IMR-90 (cell line): ENCODE measurements around the gene SDR39U1. TPM values are rescaled to one million over a fixed set of nuclear protein-coding genes. Genes with fewer than 3 reads are reported as not detected.

ENCODE experiments used
- ATAC-seq: fragments of 200-7000 bp; cut with Tn5 transposase; 2 replicates; pipeline ENCODE4 v1.9.1; 2020; ENCODE audit warnings: low read depth, mild to moderate bottlenecking, moderate library complexity
- BruUV-seq: library from RNA; stranded (reverse); fragments of 400-500 nt; replicated peaks from 2 replicates; lab custom pipeline; 2021; lab: Mats Ljungman, UMichigan
- CTCF ChIA-PET: fragments of 300-600 bp; formaldehyde crosslinking; extraction: SDS; loops from one replicate; lab custom pipeline; 2021; ENCODE audit warnings: antibody characterized with exemption; lab: Yijun Ruan, JAX
- POLR2A ChIA-PET: fragments of 300-600 bp; sonication (Branson Sonifier 250); formaldehyde crosslinking; loops from one replicate; lab custom pipeline; 2022; ENCODE audit warnings: antibody characterized with exemption; ENCODE audit not compliant: unreplicated experiment; lab: Charles Lee
- DNase-seq: peaks from one replicate; pipeline ENCODE4 v3.0.0; 2013
- H2AFZ ChIP-seq: replicated peaks from 2 replicates; pipeline ENCODE3; 2013; ENCODE audit warnings: low read length, mild to moderate bottlenecking; ENCODE audit not compliant: poor library complexity
- H2AK5ac ChIP-seq: 2 replicates; pipeline ENCODE4 v1.6.1; 2013; ENCODE audit warnings: low read depth, low read length, inconsistent platforms
- H2AK9ac ChIP-seq: replicated peaks from 2 replicates; pipeline ENCODE3; 2013; ENCODE audit warnings: mild to moderate bottlenecking, low read depth, low read length, moderate library complexity; ENCODE audit not compliant: poor library complexity
- H2BK120ac ChIP-seq: 2 replicates; pipeline ENCODE4 v1.6.1; 2013; ENCODE audit warnings: low read depth, low read length, inconsistent platforms
- H2BK15ac ChIP-seq: 3 replicates; pipeline ENCODE4 v1.6.1; 2013; ENCODE audit warnings: low read depth, low read length, inconsistent platforms
- H2BK20ac ChIP-seq: 2 replicates; pipeline ENCODE4 v1.6.1; 2013; ENCODE audit warnings: low read depth, mild to moderate bottlenecking, inconsistent platforms, low read length, moderate library complexity
- H2BK5ac ChIP-seq: 2 replicates; pipeline ENCODE4 v1.6.1; 2013; ENCODE audit warnings: mild to moderate bottlenecking, low read depth, low read length, inconsistent platforms; ENCODE audit not compliant: poor library complexity, severe bottlenecking
- H3K14ac ChIP-seq: replicated peaks from 2 replicates; pipeline ENCODE4 v1.6.1; 2013; ENCODE audit warnings: low read depth, low read length, inconsistent platforms
- H3K18ac ChIP-seq: 2 replicates; pipeline ENCODE4 v1.6.1; 2013; ENCODE audit warnings: low read depth, low read length, control low read depth
- H3K23ac ChIP-seq: 2 replicates; pipeline ENCODE4 v1.6.1; 2013; ENCODE audit warnings: low read depth, low read length, inconsistent platforms
- H3K27ac ChIP-seq: 2 replicates; pipeline ENCODE4 v1.5.1; 2013; ENCODE audit warnings: mild to moderate bottlenecking, control low read depth, low read length; ENCODE audit not compliant: insufficient read depth
- H3K27me3 ChIP-seq: 2 replicates; pipeline ENCODE4 v1.6.1; 2013; ENCODE audit warnings: low read length; ENCODE audit not compliant: control insufficient read depth, insufficient read depth
- H3K36me3 ChIP-seq: 2 replicates; pipeline ENCODE4 v1.6.1; 2013; ENCODE audit warnings: low read length, mixed read lengths; ENCODE audit not compliant: control insufficient read depth, insufficient read depth
- H3K4ac ChIP-seq: 2 replicates; pipeline ENCODE4 v1.6.1; 2013; ENCODE audit warnings: low read depth, low read length, inconsistent platforms
- H3K4me1 ChIP-seq: 2 replicates; pipeline ENCODE4 v1.6.1; 2013; ENCODE audit warnings: low read length, mixed read lengths; ENCODE audit not compliant: control insufficient read depth, insufficient read depth
- H3K4me2 ChIP-seq: 2 replicates; pipeline ENCODE4 v1.6.1; 2013; ENCODE audit warnings: low read depth, mild to moderate bottlenecking, control low read depth, low read length, moderate library complexity
- H3K4me3 ChIP-seq: 2 replicates; pipeline ENCODE4 v1.5.1; 2013; ENCODE audit warnings: low read depth, mild to moderate bottlenecking, control low read depth, low read length, moderate library complexity; ENCODE audit not compliant: insufficient read depth
- H3K56ac ChIP-seq: 2 replicates; pipeline ENCODE4 v1.6.1; 2013; ENCODE audit warnings: low read length, inconsistent platforms; ENCODE audit not compliant: insufficient read depth; ENCODE audit errors: extremely low read depth
- H3K79me1 ChIP-seq, 2 experiments: 2 replicates each; pipeline ENCODE4 v1.6.1; 2013; ENCODE audit warnings: low read length in 2 of 2, inconsistent platforms in 1 of 2, low read depth in 1 of 2
- H3K9ac ChIP-seq: 2 replicates; pipeline ENCODE4 v1.6.1; 2013; ENCODE audit warnings: low read depth, low read length, control low read depth
- H3K9me1 ChIP-seq: 2 replicates; pipeline ENCODE4 v1.6.1; 2013; ENCODE audit warnings: low read length, inconsistent platforms; ENCODE audit not compliant: insufficient read depth
- H3K9me3 ChIP-seq: 2 replicates; pipeline ENCODE4 v1.6.1; 2013; ENCODE audit warnings: low read length; ENCODE audit not compliant: control insufficient read depth, insufficient read depth
- H4K20me1 ChIP-seq: 2 replicates; pipeline ENCODE4 v1.6.1; 2013; ENCODE audit warnings: low read length, inconsistent platforms; ENCODE audit not compliant: insufficient read depth
- H4K5ac ChIP-seq: 2 replicates; pipeline ENCODE4 v1.6.1; 2013; ENCODE audit warnings: mild to moderate bottlenecking, low read depth, low read length, control low read depth
- H4K8ac ChIP-seq, 2 experiments: 2 replicates each; pipeline ENCODE4 v1.6.1; 2013; ENCODE audit warnings: low read depth in 2 of 2, low read length in 2 of 2, control low read depth in 1 of 2, inconsistent platforms in 1 of 2
- H4K91ac ChIP-seq: 2 replicates; pipeline ENCODE4 v1.6.1; 2013; ENCODE audit warnings: low read depth, low read length, inconsistent platforms; ENCODE audit not compliant: insufficient read depth
- BHLHE40 ChIP-seq: fragments of 150-350 bp; IDR thresholded peaks from 2 replicates; pipeline ENCODE4 v1.6.1; 2016; ENCODE audit warnings: mild to moderate bottlenecking, low read depth, low read length
- CEBPB ChIP-seq: IDR thresholded peaks from 2 replicates; pipeline ENCODE4 v1.6.1; 2012; ENCODE audit warnings: low read depth, low read length, improper control_type of control experiment
- CHD1 ChIP-seq: IDR thresholded peaks from 2 replicates; pipeline ENCODE4 v1.6.1; 2012; ENCODE audit warnings: low read depth, low read length, improper control_type of control experiment
- ELK1 ChIP-seq: fragments of 150-350 bp; IDR thresholded peaks from 2 replicates; pipeline ENCODE4 v1.6.1; 2016; ENCODE audit warnings: low read depth, mild to moderate bottlenecking, low read length, moderate library complexity, borderline replicate concordance
- FOS ChIP-seq: fragments of 150-350 bp; IDR thresholded peaks from 2 replicates; pipeline ENCODE4 v1.6.1; 2016; ENCODE audit warnings: low read depth, low read length
- MAFK ChIP-seq: IDR thresholded peaks from 2 replicates; pipeline ENCODE4 v1.6.1; 2012; ENCODE audit warnings: low read depth, low read length, improper control_type of control experiment
- MAZ ChIP-seq: IDR thresholded peaks from 2 replicates; pipeline ENCODE4 v1.6.1; 2012; ENCODE audit warnings: low read depth, mild to moderate bottlenecking, low read length, improper control_type of control experiment, moderate library complexity, borderline replicate concordance
- MXI1 ChIP-seq: IDR thresholded peaks from 2 replicates; pipeline ENCODE4 v1.6.1; 2012; ENCODE audit warnings: low read depth, mild to moderate bottlenecking, low read length, moderate library complexity, borderline replicate concordance
- NFE2L2 ChIP-seq: fragments of 150-350 bp; IDR thresholded peaks from 2 replicates; pipeline ENCODE4 v1.6.1; 2016; ENCODE audit warnings: low read depth, mild to moderate bottlenecking, low read length
- POLR2A ChIP-seq: IDR thresholded peaks from 2 replicates; pipeline ENCODE4 v1.6.1; 2012; ENCODE audit warnings: mild to moderate bottlenecking, low read depth, low read length
- RAD21 ChIP-seq: IDR thresholded peaks from 2 replicates; pipeline ENCODE4 v1.6.1; 2012; ENCODE audit warnings: low read length, improper control_type of control experiment
- RCOR1 ChIP-seq: IDR thresholded peaks from 2 replicates; pipeline ENCODE4 v1.6.1; 2012; ENCODE audit warnings: mild to moderate bottlenecking, low read length, improper control_type of control experiment; ENCODE audit not compliant: insufficient replicate concordance
- RFX5 ChIP-seq: IDR thresholded peaks from 2 replicates; pipeline ENCODE4 v1.8.0; 2012; ENCODE audit warnings: low read depth, mild to moderate bottlenecking, low read length, moderate library complexity
- SMC3 ChIP-seq: fragments of 150-350 bp; IDR thresholded peaks from 2 replicates; pipeline ENCODE4 v1.6.1; 2016; ENCODE audit warnings: low read depth, mild to moderate bottlenecking, antibody characterized with exemption, low read length, moderate library complexity
- WGBS, 2 experiments: methylation state at CpG; one replicate each; pipeline versions ENCODE4 v1.1.5 to v1.1.7; 2013; ENCODE audit warnings: missing lambda C conversion rate in 2 of 2; ENCODE audit not compliant: insufficient read length in 1 of 2; ENCODE audit errors: extremely low coverage in 2 of 2; 5-methylcytosine and 5-hydroxymethylcytosine counted together
- dilution Hi-C: fragments of 300-500 bp; cut with HindIII; formaldehyde crosslinking; loops from one replicate; pipeline ENCODE4 v1.14.3; 2018; ENCODE audit warnings: low sequenced_read_pairs; ENCODE audit not compliant: unreplicated experiment
- in situ Hi-C: fragments of 300-500 bp; cut with MboI; formaldehyde crosslinking; loops from 3 replicates; pipeline ENCODE4 v1.14.3; 2019; ENCODE audit warnings: low sequenced_read_pairs, inconsistent platforms, mixed read lengths
- intact Hi-C: fragments of 100-400 bp; cut with micrococcal nuclease; formaldehyde crosslinking; loops from 2 replicates; pipeline ENCODE4 v1.10.0; 2022
- polyA plus RNA-seq, 3 experiments: library from polyadenylated mRNA; depleted of rRNA; stranded (reverse); fragments of >200 nt; gene quantifications; 2 replicates each; pipeline ENCODE4 v1.2.3, GENCODE V29; 2012; ENCODE audit warnings: low replicate concordance in 1 of 3
- total RNA-seq: library from RNA; depleted of rRNA; stranded (reverse); fragments of >200 nt; gene quantifications from 2 replicates; pipeline ENCODE4 v1.2.3, GENCODE V29; 2012
- TF ChIP-seq, protein P1 (sequence below): fragments of 150-350 bp; IDR thresholded peaks from 2 replicates; pipeline ENCODE4 v1.6.1; 2017; ENCODE audit warnings: mild to moderate bottlenecking, antibody characterized with exemption, low read length, low read depth
- TF ChIP-seq, protein P2 (sequence below): conservative IDR thresholded peaks from 2 replicates; pipeline ENCODE4 v1.5.1; 2012; ENCODE audit warnings: mild to moderate bottlenecking, low read depth, low read length, improper control_type of control experiment

The SDR39U1 gene
- total and polyA plus RNA-seq, 2 of the 4 experiments (the other 2 are of a cell fraction) = 7.5 to 46.3 TPM

DNA sequence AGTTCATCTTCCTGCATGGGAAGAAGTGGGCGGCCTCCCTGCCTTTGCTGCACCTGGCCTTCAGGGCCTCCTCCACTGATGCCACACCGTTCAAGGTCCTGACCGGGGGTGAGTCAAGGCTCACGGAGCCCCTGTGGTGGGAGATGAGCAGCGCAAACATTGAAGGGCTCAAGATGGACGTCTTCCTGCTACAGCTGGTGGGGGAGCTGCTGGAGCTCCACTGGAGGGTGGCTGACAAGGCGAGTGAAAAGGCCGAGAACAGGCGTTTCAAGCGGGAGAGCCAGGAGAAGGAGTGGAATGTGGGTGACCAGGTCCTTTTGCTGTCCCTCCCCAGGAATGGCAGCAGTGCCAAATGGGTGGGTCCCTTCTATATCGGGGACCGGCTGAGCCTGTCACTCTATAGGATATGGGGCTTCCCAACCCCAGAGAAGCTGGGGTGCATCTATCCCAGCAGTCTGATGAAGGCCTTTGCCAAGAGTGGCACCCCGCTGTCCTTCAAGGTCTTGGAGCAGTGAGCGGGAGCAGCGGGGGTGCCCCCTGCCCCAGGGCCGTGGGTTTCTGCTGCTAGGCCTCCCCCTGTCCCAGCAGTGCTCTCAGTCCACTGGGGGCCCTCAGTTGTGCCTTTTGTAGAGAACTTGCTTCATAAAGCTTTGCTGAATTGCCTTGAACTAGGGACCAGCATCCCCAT lies 25.5 kb downstream of the SDR39U1 start:
- peaks cover 3% of the 10 kb centered on the region; the same call in 1 of the 2 replicates for H3K9me1 ChIP-seq
- H2BK20ac ChIP-seq = no peak overlapping the region
- TF ChIP-seq RAD21 (no peak), NFE2L2 (no peak), MXI1 (no peak), FOS (no peak), MAFK (no peak), ELK1 (no peak), RCOR1 (no peak), CHD1 (no peak), MAZ (no peak), POLR2A (no peak), SMC3 (no peak), RFX5 (no peak), CEBPB (no peak), BHLHE40 (no peak)
- TF ChIP-seq, protein P1, sequence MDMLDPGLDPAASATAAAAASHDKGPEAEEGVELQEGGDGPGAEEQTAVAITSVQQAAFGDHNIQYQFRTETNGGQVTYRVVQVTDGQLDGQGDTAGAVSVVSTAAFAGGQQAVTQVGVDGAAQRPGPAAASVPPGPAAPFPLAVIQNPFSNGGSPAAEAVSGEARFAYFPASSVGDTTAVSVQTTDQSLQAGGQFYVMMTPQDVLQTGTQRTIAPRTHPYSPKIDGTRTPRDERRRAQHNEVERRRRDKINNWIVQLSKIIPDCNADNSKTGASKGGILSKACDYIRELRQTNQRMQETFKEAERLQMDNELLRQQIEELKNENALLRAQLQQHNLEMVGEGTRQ = no peak
- TF ChIP-seq, protein P2, sequence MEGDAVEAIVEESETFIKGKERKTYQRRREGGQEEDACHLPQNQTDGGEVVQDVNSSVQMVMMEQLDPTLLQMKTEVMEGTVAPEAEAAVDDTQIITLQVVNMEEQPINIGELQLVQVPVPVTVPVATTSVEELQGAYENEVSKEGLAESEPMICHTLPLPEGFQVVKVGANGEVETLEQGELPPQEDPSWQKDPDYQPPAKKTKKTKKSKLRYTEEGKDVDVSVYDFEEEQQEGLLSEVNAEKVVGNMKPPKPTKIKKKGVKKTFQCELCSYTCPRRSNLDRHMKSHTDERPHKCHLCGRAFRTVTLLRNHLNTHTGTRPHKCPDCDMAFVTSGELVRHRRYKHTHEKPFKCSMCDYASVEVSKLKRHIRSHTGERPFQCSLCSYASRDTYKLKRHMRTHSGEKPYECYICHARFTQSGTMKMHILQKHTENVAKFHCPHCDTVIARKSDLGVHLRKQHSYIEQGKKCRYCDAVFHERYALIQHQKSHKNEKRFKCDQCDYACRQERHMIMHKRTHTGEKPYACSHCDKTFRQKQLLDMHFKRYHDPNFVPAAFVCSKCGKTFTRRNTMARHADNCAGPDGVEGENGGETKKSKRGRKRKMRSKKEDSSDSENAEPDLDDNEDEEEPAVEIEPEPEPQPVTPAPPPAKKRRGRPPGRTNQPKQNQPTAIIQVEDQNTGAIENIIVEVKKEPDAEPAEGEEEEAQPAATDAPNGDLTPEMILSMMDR = no peak
- no peak overlapping the region for H3K4me2 ChIP-seq
- no peak overlapping the region for H3K27ac ChIP-seq
- WGBS, 2 experiments = 80% methylated on average over 8 of the region's 16 CpGs; no CpG with 5 or more reads in 1 of the 2 experiments
- no TSS peak for BruUV-seq
- H3K4me3 ChIP-seq = no peak overlapping the region
- no peak overlapping the region for H2AK9ac ChIP-seq
- ChIA-PET POLR2A (no interaction called here), CTCF (interaction anchor here (1.0 kb wide), 1 partner anchor 51 kb away, joined by 3 read pairs; no protein-coding TSS in a partner anchor)
- no peak overlapping the region for H4K91ac ChIP-seq
- H3K27me3 ChIP-seq = peaks cover 19% of the 10 kb centered on the region
- no peak overlapping the region for H3K18ac ChIP-seq
- H3K9ac ChIP-seq = no peak overlapping the region
- H3K9me3 ChIP-seq = no peaks in the 10 kb centered on the region
- ATAC-seq (no peak), DNase-seq (no peak)
- intact Hi-C loops = no loop called here
- no peak overlapping the region for H2BK15ac ChIP-seq
- H3K79me1 ChIP-seq = no peaks in the 10 kb centered on the region
- no peak overlapping the region for H2AK5ac ChIP-seq
- no peak overlapping the region for H2BK5ac ChIP-seq
- no peak overlapping the region for H4K5ac ChIP-seq
- H4K8ac ChIP-seq = no peak overlapping the region
- no peak overlapping the region for H2BK120ac ChIP-seq
- dilution Hi-C loops = no loop called here
- in situ Hi-C loops = no loop called here
- H3K4ac ChIP-seq = no peak overlapping the region
- H4K20me1 ChIP-seq = no peaks in the 10 kb centered on the region
- no peak overlapping the region for H2AFZ ChIP-seq
- no peak overlapping the region for H3K14ac ChIP-seq
- no peaks in the 10 kb centered on the region for H3K4me1 ChIP-seq
- H3K23ac ChIP-seq = no peak overlapping the region
- peaks cover 20% of the 10 kb centered on the region; the same call in 1 of the 2 replicates for H3K36me3 ChIP-seq
- no peak overlapping the region for H3K56ac ChIP-seq
